Esophagus muscularis mucosa (tissue), 4 donors: ENCODE results near the gene UGT1A7.

Source experiments
- EP300 ChIP-seq: sonication (generic); formaldehyde crosslinking; IDR thresholded peaks from one replicate; pipeline ENCODE4 v1.6.1; 2017; ENCODE audit warnings: antibody characterized with exemption
- POLR2A ChIP-seq: fragments of 450-650 bp; IDR thresholded peaks from one replicate; pipeline ENCODE4 v1.6.1; 2017; ENCODE audit warnings: antibody characterized with exemption, moderate library complexity, mild to moderate bottlenecking, low read depth
- POLR2AphosphoS5 ChIP-seq, 2 donors: sonication (generic); formaldehyde crosslinking; IDR thresholded peaks; one replicate each; pipeline ENCODE4 v1.6.1; 2017; ENCODE audit warnings: antibody characterized with exemption in 2 of 2
- TF ChIP-seq, protein P1 (sequence below), 3 experiments: fragments of 200-600 bp in 2 of 3; fragments of 450-650 bp in 1 of 3; sonication (generic) in 2 of 3; IDR thresholded peaks; one replicate each; pipeline ENCODE4 v1.5.1; 2017 to 2019; ENCODE audit warnings: antibody characterized with exemption in 3 of 3, mild to moderate bottlenecking in 2 of 3, moderate library complexity in 1 of 3

DNA sequence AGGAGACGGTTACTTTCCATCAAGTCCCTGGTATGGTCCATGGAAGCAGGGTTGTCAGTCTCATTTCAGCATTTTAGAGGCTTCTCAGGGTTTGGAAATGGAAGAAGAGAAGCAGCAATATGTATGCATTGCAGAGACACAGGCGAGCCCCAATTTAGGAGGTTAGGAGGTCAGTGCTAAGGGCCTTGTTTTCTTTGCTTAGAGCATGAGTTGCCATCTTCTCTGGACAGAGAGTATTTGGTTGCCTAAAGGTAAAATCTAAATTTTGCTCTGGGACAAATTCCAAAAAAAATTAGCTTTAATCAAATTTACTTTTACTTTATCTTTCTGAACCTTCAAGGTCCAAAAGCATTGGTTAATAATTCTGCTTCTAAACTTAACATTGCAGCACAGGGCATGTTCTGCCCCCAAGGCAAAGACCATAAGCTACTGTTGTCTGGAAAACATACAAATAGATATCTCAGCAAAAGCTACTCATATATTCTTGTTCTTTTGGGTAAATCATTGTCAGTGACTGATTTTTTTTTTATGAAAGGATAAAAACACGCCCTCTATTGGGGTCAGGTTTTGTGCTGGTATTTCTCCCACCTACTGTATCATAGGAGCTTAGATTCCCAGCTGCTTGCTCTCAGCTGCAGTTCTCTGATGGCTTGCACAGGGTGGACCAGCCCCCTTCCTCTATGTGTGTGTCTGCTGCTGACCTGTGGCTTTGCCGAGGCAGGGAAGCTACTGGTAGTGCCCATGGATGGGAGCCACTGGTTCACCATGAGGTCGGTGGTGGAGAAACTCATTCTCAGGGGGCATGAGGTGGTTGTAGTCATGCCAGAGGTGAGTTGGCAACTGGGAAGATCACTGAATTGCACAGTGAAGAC lies 10.2 kb upstream of the UGT1A7 start, which contains the start of gene UGT1A9:
- TF ChIP-seq EP300 (no peak), POLR2AphosphoS5 (IDR thresholded peaks at IDR 0.05) (no peak), POLR2A (no peak)
- TF ChIP-seq, protein P1, sequence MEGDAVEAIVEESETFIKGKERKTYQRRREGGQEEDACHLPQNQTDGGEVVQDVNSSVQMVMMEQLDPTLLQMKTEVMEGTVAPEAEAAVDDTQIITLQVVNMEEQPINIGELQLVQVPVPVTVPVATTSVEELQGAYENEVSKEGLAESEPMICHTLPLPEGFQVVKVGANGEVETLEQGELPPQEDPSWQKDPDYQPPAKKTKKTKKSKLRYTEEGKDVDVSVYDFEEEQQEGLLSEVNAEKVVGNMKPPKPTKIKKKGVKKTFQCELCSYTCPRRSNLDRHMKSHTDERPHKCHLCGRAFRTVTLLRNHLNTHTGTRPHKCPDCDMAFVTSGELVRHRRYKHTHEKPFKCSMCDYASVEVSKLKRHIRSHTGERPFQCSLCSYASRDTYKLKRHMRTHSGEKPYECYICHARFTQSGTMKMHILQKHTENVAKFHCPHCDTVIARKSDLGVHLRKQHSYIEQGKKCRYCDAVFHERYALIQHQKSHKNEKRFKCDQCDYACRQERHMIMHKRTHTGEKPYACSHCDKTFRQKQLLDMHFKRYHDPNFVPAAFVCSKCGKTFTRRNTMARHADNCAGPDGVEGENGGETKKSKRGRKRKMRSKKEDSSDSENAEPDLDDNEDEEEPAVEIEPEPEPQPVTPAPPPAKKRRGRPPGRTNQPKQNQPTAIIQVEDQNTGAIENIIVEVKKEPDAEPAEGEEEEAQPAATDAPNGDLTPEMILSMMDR (IDR thresholded peaks at IDR 0.05) = no peak
